ENCODE measurements around the gene CAPN14.

DNA sequence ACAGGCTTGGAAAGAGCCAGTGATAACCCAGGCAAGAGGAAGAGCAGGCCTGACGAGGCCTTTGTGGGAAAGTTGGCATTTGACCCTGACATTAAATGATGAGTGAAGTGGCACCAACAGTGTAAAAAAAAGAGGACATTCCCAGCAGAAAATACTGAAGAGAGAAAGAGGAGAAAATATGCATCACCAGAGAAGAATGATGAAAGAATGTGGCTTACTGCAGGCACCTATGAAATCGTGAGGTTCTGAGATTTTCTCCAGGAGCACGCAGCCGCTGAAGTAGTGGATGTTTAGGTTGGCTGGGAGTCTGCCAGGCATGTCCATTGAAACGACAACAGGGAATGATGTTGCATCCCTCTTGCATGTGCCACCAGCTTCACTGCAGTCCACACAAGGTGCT, 30.4 kb upstream of the CAPN14 start:
- TF ChIP-seq, protein P1, sequence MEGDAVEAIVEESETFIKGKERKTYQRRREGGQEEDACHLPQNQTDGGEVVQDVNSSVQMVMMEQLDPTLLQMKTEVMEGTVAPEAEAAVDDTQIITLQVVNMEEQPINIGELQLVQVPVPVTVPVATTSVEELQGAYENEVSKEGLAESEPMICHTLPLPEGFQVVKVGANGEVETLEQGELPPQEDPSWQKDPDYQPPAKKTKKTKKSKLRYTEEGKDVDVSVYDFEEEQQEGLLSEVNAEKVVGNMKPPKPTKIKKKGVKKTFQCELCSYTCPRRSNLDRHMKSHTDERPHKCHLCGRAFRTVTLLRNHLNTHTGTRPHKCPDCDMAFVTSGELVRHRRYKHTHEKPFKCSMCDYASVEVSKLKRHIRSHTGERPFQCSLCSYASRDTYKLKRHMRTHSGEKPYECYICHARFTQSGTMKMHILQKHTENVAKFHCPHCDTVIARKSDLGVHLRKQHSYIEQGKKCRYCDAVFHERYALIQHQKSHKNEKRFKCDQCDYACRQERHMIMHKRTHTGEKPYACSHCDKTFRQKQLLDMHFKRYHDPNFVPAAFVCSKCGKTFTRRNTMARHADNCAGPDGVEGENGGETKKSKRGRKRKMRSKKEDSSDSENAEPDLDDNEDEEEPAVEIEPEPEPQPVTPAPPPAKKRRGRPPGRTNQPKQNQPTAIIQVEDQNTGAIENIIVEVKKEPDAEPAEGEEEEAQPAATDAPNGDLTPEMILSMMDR (IDR thresholded peaks at IDR 0.05), result no peak
- TF ChIP-seq TCF7L2 (IDR thresholded peaks at IDR 0.05; ENCODE audit: low read depth, low read length), result no peak

All from Panc1 (cell line).